GM18861 (cell line): ENCODE data around the gene SLC39A10.
"Not testable (repeated sequence)": the region's sequence is repeated elsewhere in the genome, so short reads cannot be mapped to it uniquely, and the experiment has no call there.

Experiments
- ATAC-seq: cut with Tn5 transposase; IDR thresholded peaks from one replicate; pipeline ENCODE4 v1.9.1; 2021; ENCODE audit not compliant: unreplicated experiment

Gene SLC39A10

DNA sequence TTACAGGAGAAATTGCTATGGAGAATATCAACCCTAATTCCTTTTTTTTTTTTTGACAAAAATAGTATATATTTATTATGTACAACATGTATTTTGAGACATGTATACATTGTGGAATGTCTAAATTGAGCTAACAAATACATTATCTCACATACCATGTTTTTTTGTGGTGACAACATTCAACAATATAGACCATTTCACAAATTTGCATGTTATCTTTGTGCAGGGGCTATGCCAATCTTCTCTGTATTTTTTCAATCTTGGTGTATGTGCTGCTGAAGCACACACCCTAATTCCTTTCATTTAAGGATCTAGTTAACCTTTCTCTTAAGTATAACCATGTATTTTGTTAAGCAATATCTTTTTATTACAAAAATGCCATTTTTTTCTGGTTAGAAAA lies 13.2 kb downstream of the SLC39A10 start:
- no peak for ATAC-seq

DNA sequence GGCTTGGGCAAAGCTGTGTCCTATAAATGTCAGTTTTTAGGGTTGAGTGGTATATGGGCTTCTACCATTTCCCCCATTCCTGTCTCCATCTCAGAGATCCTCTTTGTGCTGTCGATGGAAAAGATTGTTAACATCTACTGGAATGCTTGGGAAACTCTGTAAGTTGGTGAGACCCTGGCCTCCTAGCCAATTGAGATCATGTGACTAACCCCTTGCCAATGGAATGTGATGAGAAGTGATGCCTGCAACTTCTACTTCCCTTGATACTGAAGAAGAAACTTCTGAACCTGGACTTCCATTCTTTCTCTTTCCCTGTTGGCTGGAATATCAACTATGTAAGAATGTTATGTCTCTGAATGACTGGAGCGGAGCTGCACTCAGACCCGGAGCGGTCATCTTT lies 14.5 kb downstream of the SLC39A10 start:
- no peak for ATAC-seq

DNA sequence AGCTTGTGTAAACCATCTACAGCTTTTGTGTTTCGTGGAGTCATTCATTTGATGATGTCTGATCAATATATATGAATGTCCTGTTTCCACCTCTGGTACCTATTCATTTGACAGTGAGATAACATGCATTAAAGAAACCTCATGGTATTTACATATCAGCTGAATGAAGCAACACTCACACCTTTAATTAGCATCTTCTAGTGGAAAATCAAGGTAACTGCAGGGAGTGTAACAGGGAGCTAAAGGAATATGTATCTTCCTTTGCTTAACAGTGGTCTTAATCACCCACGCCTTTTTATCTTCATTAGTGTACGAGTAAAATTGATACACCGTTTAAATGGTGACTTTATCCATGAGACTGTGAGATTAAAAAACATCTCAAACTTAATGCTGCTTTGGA lies 15.6 kb downstream of the SLC39A10 start:
- no peak for ATAC-seq

DNA sequence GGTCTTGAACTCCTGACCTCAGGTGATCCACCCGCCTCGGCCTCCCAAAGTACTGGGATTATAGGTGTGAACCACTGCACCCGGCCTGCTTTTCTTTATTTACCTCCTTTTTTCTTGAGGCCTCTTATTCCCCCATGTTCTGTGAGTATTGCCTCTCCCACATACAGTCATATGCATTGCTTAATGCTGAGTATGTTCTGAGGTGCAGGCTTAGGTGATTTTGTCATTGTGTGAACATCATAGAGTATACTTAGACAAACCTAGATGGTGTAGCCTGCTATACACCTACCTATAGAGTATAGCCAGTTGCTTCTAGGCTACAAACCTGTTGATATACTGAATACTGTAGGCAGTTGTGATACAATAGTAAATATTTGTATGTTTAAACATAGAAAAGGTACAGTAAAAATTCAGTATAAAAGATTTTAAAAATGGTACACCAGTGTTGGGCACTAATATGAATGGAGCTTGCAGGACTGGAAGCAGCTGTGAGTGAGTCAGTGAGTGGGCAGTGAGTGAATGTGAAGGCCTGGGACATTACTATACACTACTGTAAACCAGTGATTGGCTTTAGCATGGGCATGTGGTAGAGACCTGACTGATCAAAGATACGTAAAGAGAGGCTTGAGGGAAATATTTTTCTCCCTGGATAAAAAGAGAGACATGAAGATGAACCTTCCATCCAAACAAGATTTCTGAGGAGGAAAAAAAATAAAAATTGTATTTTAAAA lies 17.6 kb downstream of the SLC39A10 start:
- no peak for ATAC-seq

DNA sequence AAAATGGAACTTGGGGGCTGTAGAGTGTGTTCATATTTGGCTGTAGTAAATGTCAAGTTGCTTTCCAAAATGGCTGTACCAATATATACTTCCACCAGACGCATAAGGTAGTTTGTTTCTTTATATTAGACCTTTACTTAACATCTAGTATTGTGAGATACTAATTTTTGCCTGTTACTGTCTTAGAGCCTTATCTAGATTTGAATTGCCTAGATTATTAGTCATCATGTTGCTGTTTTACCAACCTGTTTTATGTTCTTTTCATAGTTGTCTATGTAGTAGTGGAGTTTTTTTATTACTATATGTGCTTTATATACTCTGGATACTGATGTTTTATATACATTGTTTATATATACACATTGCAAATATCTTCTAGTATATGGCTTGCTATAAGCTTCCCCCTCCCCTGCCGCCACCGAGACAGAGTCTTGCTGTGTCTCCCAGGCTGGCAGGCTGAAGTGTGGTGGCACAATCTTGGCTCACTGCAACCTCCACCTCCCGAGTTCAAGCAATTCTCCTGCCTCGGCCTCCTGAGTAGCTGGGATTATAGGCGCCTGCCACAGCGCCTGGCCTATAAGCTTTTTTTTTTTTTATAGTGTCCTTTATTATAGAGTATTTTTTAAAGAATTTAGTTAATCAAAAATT lies 18.9 kb downstream of the SLC39A10 start:
- no peak for ATAC-seq

DNA sequence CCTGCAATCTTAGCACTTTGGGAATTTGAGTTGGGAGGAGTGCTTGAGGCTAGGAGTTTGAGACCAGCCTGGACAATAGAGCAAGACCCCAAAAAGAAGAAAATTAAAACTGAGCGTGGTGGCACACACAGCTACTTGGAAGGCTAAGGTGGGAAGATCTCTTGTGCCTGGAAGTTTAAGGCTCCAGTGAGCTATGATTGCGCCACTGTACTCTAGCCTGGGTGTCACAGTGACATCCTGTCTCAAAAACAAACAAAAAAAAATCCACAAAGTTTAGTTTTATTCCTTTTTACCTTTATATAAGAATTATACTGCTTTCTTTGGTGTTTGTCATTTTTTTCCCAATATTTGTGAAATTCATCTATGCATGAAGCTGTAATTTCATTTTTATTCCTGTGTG lies 20.3 kb downstream of the SLC39A10 start:
- ATAC-seq, result no peak

DNA sequence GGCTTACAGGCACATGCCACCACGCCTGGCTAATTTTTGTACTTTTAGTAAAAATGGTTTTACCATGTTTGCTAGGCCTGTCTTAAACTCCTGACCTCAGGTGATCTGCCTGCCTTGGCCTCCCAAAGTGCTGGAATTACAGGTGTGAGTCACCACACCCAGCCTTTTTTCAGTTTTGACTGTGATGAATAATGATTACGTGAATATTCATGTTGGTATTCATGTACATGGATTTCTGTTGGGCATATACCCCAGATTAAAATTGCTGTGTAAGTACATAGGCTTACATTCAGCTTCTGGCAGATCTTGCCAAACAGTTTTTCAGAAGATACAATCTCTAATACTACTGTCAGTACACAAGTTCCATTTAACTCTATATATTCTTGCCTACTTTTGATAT lies 20.9 kb downstream of the SLC39A10 start:
- no peak for ATAC-seq

DNA sequence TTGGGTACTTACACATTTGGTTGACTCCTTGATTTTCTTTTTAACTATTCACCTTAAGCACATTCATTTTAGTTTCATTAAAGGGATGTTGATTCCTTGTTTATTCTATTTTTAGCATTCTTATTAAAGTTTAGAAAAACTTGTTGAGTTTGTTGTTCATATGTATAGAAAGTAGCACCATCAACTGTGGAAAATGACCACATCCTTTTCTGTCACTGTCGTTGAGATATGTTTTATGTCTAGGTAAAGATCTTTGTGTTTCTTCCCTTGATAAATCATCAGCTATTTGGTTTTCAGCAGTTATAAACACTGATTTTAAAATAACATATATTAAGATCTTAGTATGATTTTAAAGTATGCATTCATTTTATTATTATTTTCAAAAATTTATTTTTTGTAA lies 25.1 kb downstream of the SLC39A10 start:
- ATAC-seq, result no peak

DNA sequence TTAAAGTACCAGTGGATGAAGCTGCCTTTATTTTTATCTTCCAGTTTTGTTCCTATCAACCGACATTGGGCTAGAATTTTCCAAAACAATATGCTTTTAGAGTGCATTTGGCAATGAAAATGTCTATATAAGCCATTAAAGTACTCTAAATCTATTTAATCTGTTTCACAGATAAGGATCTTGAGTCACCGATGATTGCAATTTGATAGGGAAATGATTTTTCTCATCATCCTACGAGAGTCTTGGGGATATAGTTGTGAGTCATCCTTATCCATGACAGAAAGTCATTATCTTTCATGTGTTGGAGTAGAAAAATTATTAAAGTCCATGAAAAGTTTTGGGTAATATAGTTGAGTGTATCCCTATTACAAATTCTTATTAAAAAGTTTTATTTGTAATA lies 26.1 kb downstream of the SLC39A10 start:
- no peak for ATAC-seq

DNA sequence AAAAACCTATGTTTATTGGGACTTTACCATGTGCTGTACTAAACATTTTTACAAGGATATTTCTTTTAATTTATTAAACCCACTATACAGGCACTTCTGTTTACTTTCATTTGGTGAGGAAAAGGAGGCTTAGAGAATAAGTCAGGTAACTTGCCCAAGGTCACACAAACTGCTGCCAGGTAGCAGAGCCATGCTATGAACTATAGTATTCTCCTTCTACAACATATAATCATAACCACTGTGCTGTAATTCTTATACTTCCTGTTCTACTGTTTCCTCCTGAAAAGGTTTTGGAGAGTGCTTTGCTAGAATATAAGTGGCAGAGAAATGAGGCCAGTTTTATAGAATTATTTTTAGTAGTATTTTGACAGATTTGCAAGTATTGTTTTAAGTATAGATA lies 29.5 kb downstream of the SLC39A10 start:
- peak; percentile 52 for ATAC-seq

DNA sequence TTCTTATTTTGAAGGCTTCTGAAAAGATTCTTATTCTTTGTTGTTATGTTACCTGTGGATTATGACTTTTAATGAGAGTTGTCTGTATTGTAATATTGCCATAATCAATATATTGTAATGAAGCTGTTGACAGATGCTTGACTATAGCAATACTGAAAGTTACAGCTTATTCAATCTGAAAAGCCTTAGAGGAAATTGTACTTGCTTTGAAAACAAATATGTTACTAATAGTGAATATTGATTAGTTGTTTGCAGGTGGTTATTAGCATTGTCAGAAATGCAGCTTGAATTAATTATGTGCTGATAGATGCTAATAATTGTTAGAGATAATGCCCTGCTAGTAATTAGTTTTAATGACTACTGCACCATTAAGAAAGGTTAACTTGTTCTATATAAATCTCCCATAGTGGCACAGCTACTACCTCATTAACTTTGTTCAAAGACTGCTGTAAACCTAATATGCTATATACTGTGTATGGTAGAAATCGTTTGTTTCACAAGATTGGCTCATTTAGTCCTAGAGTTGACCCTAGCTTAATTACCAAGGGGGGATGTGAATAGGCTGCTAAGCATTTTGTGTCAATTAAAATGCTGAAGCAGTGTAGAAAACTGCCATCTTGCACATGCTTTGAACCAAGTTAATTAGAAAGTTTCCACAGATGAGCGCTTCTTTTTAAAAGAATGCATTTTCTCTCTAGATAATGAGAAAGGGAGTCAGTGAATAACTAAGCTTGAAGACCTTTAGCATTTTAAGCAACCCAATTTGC lies 30.5 kb downstream of the SLC39A10 start:
- ATAC-seq, result no peak

DNA sequence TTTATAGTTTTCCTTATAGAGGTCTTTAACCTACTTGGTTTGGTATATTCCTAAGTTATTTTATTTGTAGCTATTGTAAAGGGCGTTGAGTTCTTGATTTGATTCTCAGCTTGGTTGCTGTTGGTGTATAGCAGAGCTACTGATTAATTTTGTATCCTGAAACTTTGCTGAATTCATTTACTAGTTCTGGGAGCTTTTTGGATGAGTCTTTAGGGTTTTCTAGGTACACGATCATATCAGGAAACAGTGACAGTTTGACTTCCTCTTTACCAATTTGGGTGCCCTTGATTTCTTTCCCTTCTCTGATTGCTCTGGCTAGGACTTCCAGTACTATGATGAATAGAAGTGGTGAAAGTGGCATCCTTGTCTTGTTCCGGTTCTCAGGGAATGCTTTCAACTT lies 35.5 kb downstream of the SLC39A10 start:
- ATAC-seq, result not testable (repeated sequence)

DNA sequence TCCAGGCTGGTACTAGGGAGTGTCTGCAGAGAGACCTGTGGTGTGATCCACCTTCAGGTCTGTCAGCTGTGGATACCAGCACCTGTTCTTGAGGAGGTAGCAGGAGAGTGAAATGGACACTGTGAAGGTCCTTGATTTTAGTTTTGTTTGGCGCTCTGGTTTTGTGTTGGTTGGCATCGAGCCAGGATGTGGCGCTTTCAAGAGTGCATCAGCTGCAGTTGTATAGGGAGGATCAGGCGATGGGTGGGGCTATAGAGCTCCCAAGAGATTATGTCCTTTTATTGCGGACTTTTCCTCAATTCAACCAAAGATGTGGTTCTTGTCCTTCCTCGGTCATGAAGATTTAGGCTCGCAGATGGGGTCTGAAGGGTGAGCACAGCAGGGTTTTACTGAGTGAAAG lies 37.5 kb downstream of the SLC39A10 start:
- ATAC-seq, result no peak

DNA sequence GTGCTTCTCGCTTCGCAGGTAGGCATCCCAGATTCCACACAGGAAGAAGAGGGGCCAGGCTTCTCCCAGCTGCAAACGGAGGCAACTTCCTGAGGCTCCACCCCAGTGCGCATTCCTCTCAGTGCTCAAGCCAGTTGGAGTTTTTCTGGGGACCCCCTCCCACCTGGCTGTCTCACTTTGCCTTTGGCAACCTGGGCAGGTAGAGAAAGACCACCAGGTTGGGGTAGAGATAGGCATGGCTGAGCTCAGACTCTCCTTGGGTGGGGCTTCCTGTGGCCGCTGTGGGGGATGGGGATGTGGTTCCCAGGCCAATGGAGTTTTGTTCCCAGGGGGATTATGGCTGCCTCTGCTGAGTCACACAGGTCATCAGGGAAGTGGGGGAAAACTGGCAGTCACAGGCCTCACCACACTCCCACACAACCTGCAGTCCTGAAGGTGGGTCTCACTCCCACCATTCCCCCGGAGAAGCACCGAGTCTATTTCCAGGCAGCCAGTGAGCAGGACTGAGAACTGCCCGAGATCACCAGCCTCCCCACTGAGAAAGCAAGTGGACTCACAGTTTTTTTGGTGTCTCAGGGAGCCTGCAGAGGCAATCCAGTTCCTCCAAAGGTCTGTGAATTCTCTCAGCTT lies 38.1 kb downstream of the SLC39A10 start:
- ATAC-seq, result no peak

DNA sequence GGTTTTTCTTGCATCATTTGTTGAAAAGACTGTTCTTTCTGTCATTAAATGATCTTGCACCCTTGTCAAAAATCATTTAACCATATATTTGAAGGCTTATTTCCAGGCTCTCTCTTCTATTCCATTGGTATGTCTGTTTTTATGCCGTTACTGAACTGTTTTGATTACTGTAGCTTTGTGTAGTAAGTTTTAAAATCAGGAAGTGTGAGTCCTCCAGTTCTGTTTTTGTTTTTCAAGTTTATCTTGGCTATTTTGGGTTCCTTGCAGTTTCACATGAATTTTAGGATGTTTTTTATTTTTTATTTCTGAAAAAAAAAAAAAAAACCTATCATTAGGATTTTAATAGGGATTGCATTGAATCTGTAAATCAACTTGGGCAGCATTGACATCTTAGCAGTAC lies 39.0 kb downstream of the SLC39A10 start:
- no peak for ATAC-seq

DNA sequence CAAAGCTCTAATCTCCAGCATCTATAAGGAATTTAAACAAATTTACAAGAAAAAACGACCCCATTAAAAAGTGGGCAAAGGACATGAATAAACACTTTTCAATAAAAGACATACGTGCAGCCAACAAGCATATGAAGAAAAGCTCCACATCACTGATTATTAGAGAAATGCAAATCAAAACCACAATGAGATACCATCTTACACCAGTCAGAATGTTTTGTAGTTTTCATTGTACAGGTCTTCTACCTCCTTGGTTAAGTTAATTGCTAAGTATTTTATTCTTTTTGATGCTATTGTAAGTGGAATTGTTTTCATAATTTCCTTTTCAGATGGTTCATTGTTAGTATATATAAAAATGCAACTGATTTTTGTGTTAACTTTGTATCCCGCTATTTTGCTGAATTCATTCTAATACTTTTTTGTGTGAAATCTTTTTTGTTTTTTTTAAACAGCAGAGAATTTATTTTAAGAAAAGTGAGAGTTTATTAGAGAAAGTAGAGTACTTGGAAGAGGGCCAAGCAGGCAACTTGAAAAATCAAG lies 40.7 kb downstream of the SLC39A10 start:
- no peak for ATAC-seq

DNA sequence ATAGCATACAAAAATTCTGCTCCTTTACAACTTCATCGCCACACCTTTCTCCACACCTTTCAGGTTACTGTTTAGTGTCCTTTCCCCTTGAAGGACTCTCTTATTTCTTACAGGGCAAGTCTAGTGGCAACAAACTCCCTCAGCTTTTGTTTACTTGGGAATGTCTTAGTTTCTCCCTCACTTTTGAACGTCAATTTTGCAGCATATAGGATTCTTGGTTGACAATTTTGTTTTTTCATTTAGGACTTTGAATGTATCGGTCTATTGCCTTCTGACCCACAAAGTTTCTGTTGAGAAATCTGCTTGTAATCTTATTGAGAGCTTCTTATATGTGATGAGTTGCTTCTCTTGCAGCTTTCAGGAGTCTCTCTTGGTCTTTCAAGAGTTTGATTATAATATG lies 43.5 kb downstream of the SLC39A10 start:
- no peak for ATAC-seq

DNA sequence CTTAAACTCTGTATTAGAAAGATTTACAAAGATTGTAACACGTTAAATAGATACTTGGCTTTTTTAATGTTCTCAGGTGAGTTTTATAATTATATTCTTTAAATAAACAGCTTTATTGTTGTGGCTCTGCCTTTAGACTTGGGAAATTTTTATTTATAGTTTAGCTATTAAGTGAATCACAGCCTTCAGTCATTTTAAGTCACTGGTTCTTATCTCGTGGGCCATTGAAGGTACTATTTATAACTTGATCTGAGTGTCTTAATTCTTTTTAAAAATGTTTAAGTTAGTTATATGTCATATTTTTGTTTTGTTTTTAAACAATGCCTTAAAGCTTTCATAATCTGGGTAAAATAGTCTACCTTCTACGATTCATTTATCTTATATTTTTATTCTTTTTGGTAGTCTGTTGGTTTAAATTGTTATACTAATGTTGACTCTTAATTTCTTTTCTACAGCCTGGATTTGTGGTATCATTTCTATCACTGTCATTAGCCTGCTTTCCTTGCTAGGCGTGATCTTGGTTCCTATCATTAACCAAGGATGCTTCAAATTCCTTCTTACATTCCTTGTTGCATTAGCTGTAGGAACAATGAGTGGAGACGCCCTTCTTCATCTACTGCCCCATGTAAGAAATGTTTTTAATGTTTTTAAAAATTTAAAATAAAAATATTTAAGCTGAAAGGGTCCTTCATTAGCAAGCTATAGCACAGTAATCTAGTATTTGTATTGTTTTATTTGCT lies 49.3 kb downstream of the SLC39A10 start:
- ATAC-seq, result no peak

DNA sequence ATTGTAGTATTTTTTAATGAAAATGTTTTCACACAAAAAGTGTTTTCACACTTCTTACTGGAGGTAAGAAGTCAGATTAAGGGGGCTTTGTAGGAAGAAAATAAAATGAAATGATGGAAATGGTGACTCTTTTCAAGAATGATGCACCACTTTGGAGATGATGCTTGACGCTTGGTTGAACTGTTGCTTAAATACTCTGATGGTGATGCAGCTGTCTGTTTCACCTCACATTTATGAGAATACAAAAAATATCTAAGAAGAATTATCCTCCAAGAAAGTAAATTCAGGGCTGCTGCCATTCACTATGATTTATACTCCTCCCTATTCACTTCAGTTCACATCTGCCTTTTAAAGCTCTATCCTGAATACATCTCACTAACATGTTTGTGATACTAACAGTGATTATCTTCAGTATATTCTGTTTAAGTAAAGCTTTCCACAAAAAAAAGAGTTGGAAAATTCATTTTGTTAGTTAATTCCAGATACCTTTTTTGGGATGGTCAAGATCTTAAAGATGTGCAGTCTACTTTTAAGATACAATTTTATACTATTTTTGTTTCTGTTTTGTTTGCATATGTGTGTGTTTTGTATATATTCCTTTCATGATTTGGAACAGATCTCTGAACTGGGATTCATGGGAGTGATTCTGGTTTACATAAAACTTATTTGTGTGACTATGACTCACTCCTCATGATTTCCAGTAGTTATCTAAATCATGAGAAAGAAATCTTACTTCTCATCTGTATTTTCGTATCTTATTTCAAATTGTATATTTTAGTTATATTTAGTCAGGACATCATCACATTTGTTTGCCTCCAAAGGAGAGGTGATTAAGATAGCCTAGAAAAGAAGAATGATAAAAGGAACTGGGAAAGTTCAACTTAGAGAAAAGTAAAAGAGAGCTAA lies 53.1 kb downstream of the SLC39A10 start:
- no peak for ATAC-seq

DNA sequence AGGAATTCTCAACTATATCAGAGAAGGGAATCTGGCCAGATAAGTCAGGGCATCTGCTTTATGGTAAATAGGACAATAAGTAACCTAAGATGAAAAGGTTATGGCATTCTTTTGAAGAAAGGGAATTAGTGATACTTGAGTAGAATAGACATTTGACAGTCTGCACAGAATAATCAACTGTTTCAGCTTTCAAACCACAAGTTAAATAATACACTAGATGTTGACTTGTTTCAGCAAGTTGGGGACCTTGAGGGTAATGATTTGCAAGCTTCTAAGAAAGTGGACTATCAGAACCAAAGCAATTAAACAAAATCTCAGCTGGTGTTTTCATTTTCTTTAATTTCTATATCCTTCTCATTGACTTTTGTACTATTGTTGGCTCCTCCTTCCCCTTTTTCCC lies 54.5 kb downstream of the SLC39A10 start:
- ATAC-seq, result peak; percentile 96
